Endothelial cell of umbilical vein (primary cell): ENCODE data around the gene MADCAM1. TPM values are rescaled to one million over a fixed set of nuclear protein-coding genes. Genes with fewer than 3 reads are reported as not detected.

Source experiments
- BruUV-seq: library from RNA; stranded (reverse); fragments of 400-500 nt; replicated peaks from 2 replicates; lab custom pipeline; 2021; lab: Mats Ljungman, UMichigan
- CTCF ChIA-PET: fragments of 300-600, 350-600 bp; sonication (Branson Sonifier 250); formaldehyde crosslinking; loops from one replicate; lab custom pipeline; 2021; ENCODE audit warnings: antibody characterized with exemption, inconsistent platforms; lab: Charles Lee
- POLR2A ChIA-PET: fragments of 300-600, 350-600 bp; sonication (Branson Sonifier 250); formaldehyde crosslinking; loops from one replicate; lab custom pipeline; 2021; ENCODE audit warnings: antibody characterized with exemption, inconsistent platforms; lab: Charles Lee
- DNase-seq: peaks from one replicate; pipeline ENCODE4 v3.0.0-alpha.2; 2011; ENCODE audit warnings: low read depth, low spot score
- FAIRE-seq: peaks from 2 replicates; lab custom pipeline; 2011; peaks lifted over from hg19 to GRCh38; lab: Jason Lieb, UNC
- H2AFZ ChIP-seq: 2 replicates; pipeline ENCODE4 v1.6.0; 2012; ENCODE audit warnings: low read depth, low read length, control low read depth, inconsistent platforms
- H3K27ac ChIP-seq: 2 replicates; pipeline ENCODE4 v1.5.1; 2011; ENCODE audit warnings: low read depth, mild to moderate bottlenecking, control low read depth, low read length, moderate library complexity; ENCODE audit not compliant: insufficient read depth
- H3K27me3 ChIP-seq, 2 experiments: 2 replicates each; pipeline versions ENCODE4 v1.6.0 to v1.6.1; 2011; ENCODE audit warnings: low read length in 2 of 2, mixed read lengths in 1 of 2; ENCODE audit not compliant: control insufficient read depth in 2 of 2, insufficient read depth in 2 of 2
- H3K36me3 ChIP-seq, 2 experiments: 2 replicates in 1 of 2; 3 replicates in 1 of 2; pipeline ENCODE4 v1.5.1; 2011; ENCODE audit warnings: low read length in 2 of 2, mild to moderate bottlenecking in 1 of 2, moderate library complexity in 1 of 2; ENCODE audit not compliant: control insufficient read depth in 2 of 2, insufficient read depth in 2 of 2; ENCODE audit errors: extremely low read depth in 1 of 2
- H3K4me1 ChIP-seq: 3 replicates; pipeline ENCODE4 v1.5.1; 2011; ENCODE audit warnings: mild to moderate bottlenecking, low read length; ENCODE audit not compliant: control insufficient read depth, insufficient read depth; ENCODE audit errors: extremely low read depth
- H3K4me2 ChIP-seq: 2 replicates; pipeline ENCODE4 v1.6.1; 2011; ENCODE audit warnings: low read length, control low read depth, mixed read lengths; ENCODE audit not compliant: insufficient read depth
- H3K4me3 ChIP-seq, 3 experiments: fragments of 200-600 bp in 1 of 3; sonication (generic), shearing (Covaris generic) in 1 of 3; replicated peaks in 1 of 3; 2 replicates each; pipeline ENCODE4 v1.5.1; 2011 to 2016; ENCODE audit warnings: control low read depth in 3 of 3, low read length in 3 of 3, mild to moderate bottlenecking in 2 of 3, inconsistent platforms in 1 of 3, low read depth in 1 of 3, moderate library complexity in 1 of 3; ENCODE audit not compliant: insufficient read depth in 1 of 3
- H3K79me2 ChIP-seq: 2 replicates; pipeline ENCODE4 v1.6.0; 2012; ENCODE audit warnings: low read length, inconsistent platforms; ENCODE audit not compliant: control insufficient read depth, insufficient read depth
- H3K9ac ChIP-seq: replicated peaks from 2 replicates; pipeline ENCODE3; 2011; ENCODE audit warnings: low read length, control low read depth; ENCODE audit not compliant: insufficient read depth; ENCODE audit errors: extremely low read depth
- H3K9me1 ChIP-seq: replicated peaks from 3 replicates; pipeline ENCODE4 v1.6.0; 2011; ENCODE audit warnings: mild to moderate bottlenecking, low read length; ENCODE audit not compliant: control insufficient read depth, insufficient read depth; ENCODE audit errors: extremely low read depth
- H3K9me3 ChIP-seq: replicated peaks from 2 replicates; pipeline ENCODE4 v1.5.1; 2012; ENCODE audit warnings: low read length, inconsistent platforms; ENCODE audit not compliant: control insufficient read depth, insufficient read depth
- H4K20me1 ChIP-seq: replicated peaks from 2 replicates; pipeline ENCODE3; 2011; ENCODE audit warnings: mild to moderate bottlenecking, low read length; ENCODE audit not compliant: control insufficient read depth, insufficient read depth; ENCODE audit errors: extremely low read depth
- CTCF ChIP-seq, 2 donors: IDR thresholded peaks; 1 replicate in 1 of 2; 2 replicates in 1 of 2; pipeline ENCODE4 v1.5.1; 2011; ENCODE audit warnings: low read length in 2 of 2, mild to moderate bottlenecking in 2 of 2, moderate library complexity in 2 of 2, control low read depth in 1 of 2, inconsistent platforms in 1 of 2, low read depth in 1 of 2; ENCODE audit not compliant: insufficient read depth in 1 of 2; ENCODE audit errors: extremely low read depth in 1 of 2
- EZH2 ChIP-seq: IDR thresholded peaks from 2 replicates; pipeline ENCODE4 v1.6.1; 2012; ENCODE audit warnings: borderline replicate concordance, low read depth, mild to moderate bottlenecking, moderate library complexity, low read length, inconsistent platforms; ENCODE audit not compliant: severe bottlenecking
- FOS ChIP-seq: IDR thresholded peaks from 2 replicates; pipeline ENCODE4 v1.6.1; 2011; ENCODE audit warnings: mild to moderate bottlenecking, low read length, moderate library complexity, borderline replicate concordance; ENCODE audit not compliant: insufficient read depth
- GATA2 ChIP-seq: IDR thresholded peaks from 2 replicates; pipeline ENCODE4 v1.7.0; 2011; ENCODE audit warnings: low read depth, mild to moderate bottlenecking, moderate library complexity, mixed read lengths, low read length; ENCODE audit not compliant: insufficient read length, insufficient read depth
- JUN ChIP-seq: IDR thresholded peaks from 2 replicates; pipeline ENCODE4 v1.6.1; 2011; ENCODE audit warnings: borderline replicate concordance, low read depth; ENCODE audit not compliant: insufficient read length, insufficient read depth
- MAX ChIP-seq: IDR thresholded peaks from 2 replicates; pipeline ENCODE4 v1.6.1; 2011; ENCODE audit not compliant: insufficient read depth, insufficient read length
- MYC ChIP-seq: IDR thresholded peaks from one replicate; pipeline ENCODE4 v1.6.1; 2011; ENCODE audit warnings: mild to moderate bottlenecking, low read depth, low read length
- POLR2A ChIP-seq: IDR thresholded peaks from 2 replicates; pipeline ENCODE4 v1.6.1; 2012; ENCODE audit warnings: low read depth, mild to moderate bottlenecking, control low read depth, low read length
- POLR2AphosphoS5 ChIP-seq: IDR thresholded peaks from 2 replicates; pipeline ENCODE4 v1.6.1; 2012; ENCODE audit warnings: low read depth, mild to moderate bottlenecking, control low read depth, low read length, moderate library complexity; ENCODE audit not compliant: insufficient read depth
- dilution Hi-C: fragments of 300-500 bp; cut with MboI; formaldehyde crosslinking; loops from one replicate; pipeline ENCODE4 v1.15.0; 2019; ENCODE audit warnings: low sequenced_read_pairs; ENCODE audit not compliant: extremely low pct_ligation_motif_present
- intact Hi-C: fragments of 100-400 bp; cut with micrococcal nuclease; formaldehyde crosslinking; loops from one replicate; pipeline ENCODE4 v1.10.0; 2022
- polyA plus RNA-seq, 4 experiments: library from polyadenylated mRNA; depleted of rRNA in 3 of 4; stranded (reverse) in 3 of 4; unstranded in 1 of 4; fragments of >200 nt; gene quantifications; 2 replicates each; pipeline versions ENCODE4 v1.2.1 to v1.2.3, GENCODE V29; 2011 to 2012; ENCODE audit warnings: missing spikeins in 1 of 4
- total RNA-seq: library from RNA; stranded (reverse); gene quantifications from 2 replicates; pipeline ENCODE4 v1.2.3, GENCODE V29; 2021

MADCAM1 gene
- total and polyA plus RNA-seq, 2 donors (not counting 3 experiments of a cell fraction or from before 2014, with no cell fraction given): 0.07 to 0.31 TPM

GRCh38 chr19:535017-535835, 38.9 kb downstream of the MADCAM1 start:
- Histone ChIP-seq H3K27me3 (no peaks in the 10 kb centered on the region), H3K9me3 (no peaks in the 10 kb centered on the region), H2AFZ (no peak overlapping the region), H3K27ac (no peak overlapping the region), H3K4me3 (no peak overlapping the region), H4K20me1 (no peaks in the 10 kb centered on the region), H3K4me2 (no peak overlapping the region), H3K79me2 (peaks cover 46% of the 10 kb centered on the region), H3K36me3 (peaks cover 5 to 37% of the 10 kb centered on the region in 2 experiments), H3K9me1 (no peaks in the 10 kb centered on the region), H3K4me1 (peaks cover 17% of the 10 kb centered on the region), H3K9ac (no peak overlapping the region)
- dilution Hi-C loops: no loop called here
- TF ChIP-seq CTCF (IDR thresholded peaks at IDR 0.05; ENCODE audit: extremely low read depth in 1 of 2, insufficient read depth in 1 of 2, low read depth in 1 of 2, low read length in 2 of 2) (no peak), MAX (no peak), FOS (no peak), POLR2AphosphoS5 (no peak), GATA2 (no peak), JUN (no peak), MYC (no peak), POLR2A (no peak), EZH2 (no peak)
- no peak for DNase-seq
- intact Hi-C loops: no loop called here
- ChIA-PET CTCF (no interaction called here), POLR2A (no interaction called here)
- no TSS peak for BruUV-seq
- FAIRE-seq: no peak
